ENCODE measurements around the gene COG1. TPM values are rescaled to one million over a fixed set of nuclear protein-coding genes. Genes with fewer than 3 reads are reported as not detected.

The COG1 gene
- total RNA-seq, 1 donor from 2014 or later, result 11.7 TPM

DNA sequence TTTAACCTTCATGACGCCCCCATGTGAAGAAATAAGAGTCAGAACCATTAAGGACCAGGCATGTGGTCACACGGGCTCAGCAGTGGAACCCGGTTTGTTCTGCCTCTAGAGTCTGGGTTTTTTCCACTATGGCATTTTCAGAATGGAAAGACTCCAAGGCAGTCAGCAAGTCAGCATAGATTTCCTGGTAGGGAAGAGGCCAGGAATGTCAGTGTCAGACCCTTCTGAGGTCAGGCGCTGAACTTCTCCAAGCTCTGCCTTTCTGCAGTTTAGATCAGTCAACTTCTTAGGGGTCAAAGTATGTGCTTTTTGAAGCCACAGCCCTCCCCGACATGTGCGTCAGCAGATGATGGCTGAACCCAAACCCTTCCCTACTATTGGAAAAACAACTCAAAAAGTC is 24.2 kb upstream of the COG1 start:
- Histone ChIP-seq H3K79me2 (ENCODE audit: low read depth) (no peaks in the 10 kb centered on the region), H3K36me3 (no peaks in the 10 kb centered on the region), H3K4me2 (no peak overlapping the region), H3K4me3 (no peak overlapping the region), H3K9me3 (ENCODE audit: low read depth) (no peaks in the 10 kb centered on the region), H2AFZ (replicated peaks) (no peak overlapping the region), H3K27me3 (peaks cover 49% of the 10 kb centered on the region), H3K27ac (no peak overlapping the region), H3K4me1 (peaks cover 14% of the 10 kb centered on the region), H3F3A (ENCODE audit: low read depth) (peaks cover 34% of the 10 kb centered on the region), H4K20me1 (ENCODE audit: low read depth) (peaks cover 11% of the 10 kb centered on the region), H3K9ac (no peak overlapping the region)
- Mint-ChIP-seq H3K4me3 (no peak overlapping the region), H3K4me1 (peaks cover 22% of the 10 kb centered on the region), H3K27ac (no peak overlapping the region), H3K36me3 (peaks cover 5% of the 10 kb centered on the region), H3K9me3 (peaks cover 2% of the 10 kb centered on the region), H3K27me3 (ENCODE audit: insufficient read depth, low read depth) (peaks cover 44% of the 10 kb centered on the region)
- DNase-seq (ENCODE audit: low spot score), result no peak
- no peak for TF ChIP-seq EZH2 (IDR thresholded peaks at IDR 0.05)
- no peak for TF ChIP-seq EZH2phosphoT487 (IDR thresholded peaks at IDR 0.05)
- TF ChIP-seq, protein P1, sequence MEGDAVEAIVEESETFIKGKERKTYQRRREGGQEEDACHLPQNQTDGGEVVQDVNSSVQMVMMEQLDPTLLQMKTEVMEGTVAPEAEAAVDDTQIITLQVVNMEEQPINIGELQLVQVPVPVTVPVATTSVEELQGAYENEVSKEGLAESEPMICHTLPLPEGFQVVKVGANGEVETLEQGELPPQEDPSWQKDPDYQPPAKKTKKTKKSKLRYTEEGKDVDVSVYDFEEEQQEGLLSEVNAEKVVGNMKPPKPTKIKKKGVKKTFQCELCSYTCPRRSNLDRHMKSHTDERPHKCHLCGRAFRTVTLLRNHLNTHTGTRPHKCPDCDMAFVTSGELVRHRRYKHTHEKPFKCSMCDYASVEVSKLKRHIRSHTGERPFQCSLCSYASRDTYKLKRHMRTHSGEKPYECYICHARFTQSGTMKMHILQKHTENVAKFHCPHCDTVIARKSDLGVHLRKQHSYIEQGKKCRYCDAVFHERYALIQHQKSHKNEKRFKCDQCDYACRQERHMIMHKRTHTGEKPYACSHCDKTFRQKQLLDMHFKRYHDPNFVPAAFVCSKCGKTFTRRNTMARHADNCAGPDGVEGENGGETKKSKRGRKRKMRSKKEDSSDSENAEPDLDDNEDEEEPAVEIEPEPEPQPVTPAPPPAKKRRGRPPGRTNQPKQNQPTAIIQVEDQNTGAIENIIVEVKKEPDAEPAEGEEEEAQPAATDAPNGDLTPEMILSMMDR (IDR thresholded peaks at IDR 0.05), result no peak

DNA sequence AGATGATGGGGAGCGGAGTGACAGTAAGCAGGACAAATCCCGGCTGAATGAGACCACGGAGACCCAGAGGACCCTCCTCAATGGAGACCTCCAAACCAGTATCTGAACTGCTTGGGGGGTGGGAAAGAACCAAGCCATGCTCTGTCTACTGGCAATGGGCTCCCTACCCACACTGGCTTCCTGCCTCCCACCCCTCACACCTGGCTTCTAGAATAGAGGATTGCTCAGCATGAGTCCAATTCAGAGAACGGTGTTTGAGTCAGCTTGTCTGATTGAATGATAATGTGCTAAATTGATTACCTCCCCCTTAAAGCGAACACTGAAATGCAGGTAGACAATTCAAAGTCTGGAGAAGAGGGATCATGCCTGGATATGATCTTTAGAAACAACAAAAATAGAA is 22.5 kb upstream of the COG1 start:
- H3K4me2 ChIP-seq, result no peak overlapping the region

DNA sequence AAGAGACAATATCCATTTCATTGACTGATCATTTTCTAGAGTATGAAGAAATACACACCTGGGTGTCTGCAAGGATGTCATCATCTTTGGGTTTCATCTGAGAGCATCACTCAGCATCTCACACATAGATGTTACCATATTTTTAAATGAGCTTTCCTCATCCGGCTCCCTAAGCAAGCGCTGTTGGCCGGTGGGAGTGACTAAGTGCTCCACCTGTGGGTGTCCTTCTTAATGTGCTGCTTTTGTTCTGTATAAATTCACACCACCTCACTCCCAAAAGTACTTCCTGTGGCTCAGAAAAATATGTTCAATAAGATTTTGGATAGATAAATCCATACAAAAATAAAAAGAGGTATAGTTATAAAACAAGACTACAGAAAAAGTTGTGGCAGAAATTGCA is 20.6 kb upstream of the COG1 start:
- Histone ChIP-seq H3K4me2 (no peak overlapping the region), H2AFZ (replicated peaks) (no peak overlapping the region), H3K36me3 (no peaks in the 10 kb centered on the region), H3K27ac (no peak overlapping the region), H3K27me3 (peaks cover 14% of the 10 kb centered on the region), H3F3A (ENCODE audit: low read depth) (peaks cover 11% of the 10 kb centered on the region), H3K9me3 (ENCODE audit: low read depth) (no peaks in the 10 kb centered on the region), H3K4me3 (no peak overlapping the region), H3K9ac (no peak overlapping the region), H3K79me2 (ENCODE audit: low read depth) (no peaks in the 10 kb centered on the region), H4K20me1 (ENCODE audit: low read depth) (peaks cover under 1% of the 10 kb centered on the region), H3K4me1 (no peaks in the 10 kb centered on the region)
- H3K27ac Mint-ChIP-seq, result no peak overlapping the region
- peaks cover 5% of the 10 kb centered on the region for H3K36me3 Mint-ChIP-seq
- peaks cover 2% of the 10 kb centered on the region for H3K9me3 Mint-ChIP-seq
- no peak overlapping the region for H3K4me3 Mint-ChIP-seq
- no peak for TF ChIP-seq EZH2phosphoT487 (IDR thresholded peaks at IDR 0.05)
- TF ChIP-seq, protein P1 (IDR thresholded peaks at IDR 0.05), result no peak
- no peak for TF ChIP-seq EZH2 (IDR thresholded peaks at IDR 0.05)
- H3K27me3 Mint-ChIP-seq (ENCODE audit: insufficient read depth, low read depth), result peaks cover 13% of the 10 kb centered on the region
- H3K4me1 Mint-ChIP-seq, result no peaks in the 10 kb centered on the region
- DNase-seq (ENCODE audit: low spot score), result no peak

More for the DNA sequence above, 22.5 kb upstream of the COG1 start:
- Histone ChIP-seq H3K9ac (no peak overlapping the region), H3K36me3 (no peaks in the 10 kb centered on the region), H3F3A (ENCODE audit: low read depth) (peaks cover 26% of the 10 kb centered on the region), H4K20me1 (ENCODE audit: low read depth) (peaks cover 10% of the 10 kb centered on the region), H3K27ac (no peak overlapping the region), H2AFZ (replicated peaks) (no peak overlapping the region), H3K9me3 (ENCODE audit: low read depth) (no peaks in the 10 kb centered on the region), H3K4me3 (no peak overlapping the region), H3K79me2 (ENCODE audit: low read depth) (no peaks in the 10 kb centered on the region), H3K4me1 (peaks cover 9% of the 10 kb centered on the region), H3K27me3 (peaks cover 33% of the 10 kb centered on the region)
- H3K9me3 Mint-ChIP-seq, result peaks cover 2% of the 10 kb centered on the region
- TF ChIP-seq EZH2phosphoT487 (IDR thresholded peaks at IDR 0.05) (no peak), EZH2 (IDR thresholded peaks at IDR 0.05) (no peak)
- TF ChIP-seq, protein P1 (IDR thresholded peaks at IDR 0.05), result no peak
- H3K4me1 Mint-ChIP-seq, result peaks cover 13% of the 10 kb centered on the region
- peaks cover 5% of the 10 kb centered on the region for H3K36me3 Mint-ChIP-seq
- no peak overlapping the region for H3K27ac Mint-ChIP-seq
- H3K27me3 Mint-ChIP-seq (ENCODE audit: insufficient read depth, low read depth), result peaks cover 29% of the 10 kb centered on the region
- no peak for DNase-seq (ENCODE audit: low spot score)
- no peak overlapping the region for H3K4me3 Mint-ChIP-seq
